ENCODE results near the gene LTBP2. TPM values are rescaled to one million over a fixed set of nuclear protein-coding genes. Genes with fewer than 3 reads are reported as not detected.

LTBP2 gene
- polyA plus RNA-seq, 1 donor from 2014 or later: 0.33 TPM

GRCh38 chr14:74648601-74649000 is 36.6 kb upstream of the LTBP2 start:
- H3K9me3 ChIP-seq (ENCODE audit: low read length): no peaks in the 10 kb centered on the region

GRCh38 chr14:74647678-74648461 is 35.8 kb upstream of the LTBP2 start:
- Histone ChIP-seq H3F3A (ENCODE audit: insufficient read depth, low read length, poor library complexity, severe bottlenecking) (no peaks in the 10 kb centered on the region), H2AFZ (ENCODE audit: low read depth, low read length) (no peak overlapping the region), H3K79me2 (replicated peaks; ENCODE audit: insufficient read depth, low read length) (no peaks in the 10 kb centered on the region), H3K9me2 (ENCODE audit: insufficient read depth, low read length) (no peaks in the 10 kb centered on the region), H3K9ac (ENCODE audit: low read length) (no peak overlapping the region), H4K20me1 (ENCODE audit: insufficient read depth) (no peaks in the 10 kb centered on the region), H3K4me3 (ENCODE audit: low read length) (no peak overlapping the region), H3K9me3 (ENCODE audit: low read length) (no peaks in the 10 kb centered on the region), H3K36me3 (ENCODE audit: insufficient read depth, low read length) (no peaks in the 10 kb centered on the region), H3K27me3 (ENCODE audit: insufficient read depth, low read depth, low read length) (no peaks in the 10 kb centered on the region), H3K4me2 (ENCODE audit: low read length) (no peak overlapping the region), H3K27ac (ENCODE audit: low read length) (no peak overlapping the region)
- no peak for TF ChIP-seq RAD21 (conservative IDR thresholded peaks at IDR 0.05)
- TF ChIP-seq REST (IDR thresholded peaks at IDR 0.05; ENCODE audit: borderline replicate concordance): no peak
- TF ChIP-seq MXI1 (conservative IDR thresholded peaks at IDR 0.05; ENCODE audit: poor library complexity, severe bottlenecking): no peak
- no peak for TF ChIP-seq SMC3 (conservative IDR thresholded peaks at IDR 0.05; ENCODE audit: poor library complexity)
- no peak for TF ChIP-seq POLR2AphosphoS5 (IDR thresholded peaks at IDR 0.05)
- no peak for TF ChIP-seq TAF1 (IDR thresholded peaks at IDR 0.05; ENCODE audit: low read depth)
- no peak for TF ChIP-seq EZH2 (IDR thresholded peaks at IDR 0.05; ENCODE audit: borderline replicate concordance, insufficient read depth, low read length, poor library complexity, severe bottlenecking)
- TF ChIP-seq, protein P1, sequence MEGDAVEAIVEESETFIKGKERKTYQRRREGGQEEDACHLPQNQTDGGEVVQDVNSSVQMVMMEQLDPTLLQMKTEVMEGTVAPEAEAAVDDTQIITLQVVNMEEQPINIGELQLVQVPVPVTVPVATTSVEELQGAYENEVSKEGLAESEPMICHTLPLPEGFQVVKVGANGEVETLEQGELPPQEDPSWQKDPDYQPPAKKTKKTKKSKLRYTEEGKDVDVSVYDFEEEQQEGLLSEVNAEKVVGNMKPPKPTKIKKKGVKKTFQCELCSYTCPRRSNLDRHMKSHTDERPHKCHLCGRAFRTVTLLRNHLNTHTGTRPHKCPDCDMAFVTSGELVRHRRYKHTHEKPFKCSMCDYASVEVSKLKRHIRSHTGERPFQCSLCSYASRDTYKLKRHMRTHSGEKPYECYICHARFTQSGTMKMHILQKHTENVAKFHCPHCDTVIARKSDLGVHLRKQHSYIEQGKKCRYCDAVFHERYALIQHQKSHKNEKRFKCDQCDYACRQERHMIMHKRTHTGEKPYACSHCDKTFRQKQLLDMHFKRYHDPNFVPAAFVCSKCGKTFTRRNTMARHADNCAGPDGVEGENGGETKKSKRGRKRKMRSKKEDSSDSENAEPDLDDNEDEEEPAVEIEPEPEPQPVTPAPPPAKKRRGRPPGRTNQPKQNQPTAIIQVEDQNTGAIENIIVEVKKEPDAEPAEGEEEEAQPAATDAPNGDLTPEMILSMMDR (IDR thresholded peaks at IDR 0.05; ENCODE audit: poor library complexity, severe bottlenecking): no peak
- TF ChIP-seq EP300 (conservative IDR thresholded peaks at IDR 0.05; ENCODE audit: poor library complexity, severe bottlenecking): no peak

More at GRCh38 chr14:74648601-74649000, 36.6 kb upstream of the LTBP2 start:
- no peak overlapping the region for H3K4me3 ChIP-seq (ENCODE audit: low read length)
- H3F3A ChIP-seq (ENCODE audit: insufficient read depth, low read length, poor library complexity, severe bottlenecking): no peaks in the 10 kb centered on the region
- no peak overlapping the region for H3K27ac ChIP-seq (ENCODE audit: low read length)
- no peak overlapping the region for H3K4me2 ChIP-seq (ENCODE audit: low read length)
- no peaks in the 10 kb centered on the region for H4K20me1 ChIP-seq (ENCODE audit: insufficient read depth)
- no peaks in the 10 kb centered on the region for H3K27me3 ChIP-seq (ENCODE audit: insufficient read depth, low read depth, low read length)
- H2AFZ ChIP-seq (ENCODE audit: low read depth, low read length): no peak overlapping the region
- TF ChIP-seq REST (IDR thresholded peaks at IDR 0.05; ENCODE audit: borderline replicate concordance) (no peak), POLR2AphosphoS5 (IDR thresholded peaks at IDR 0.05) (no peak)
- H3K9me2 ChIP-seq (ENCODE audit: insufficient read depth, low read length): no peaks in the 10 kb centered on the region
- H3K79me2 ChIP-seq (replicated peaks; ENCODE audit: insufficient read depth, low read length): no peaks in the 10 kb centered on the region
- no peaks in the 10 kb centered on the region for H3K36me3 ChIP-seq (ENCODE audit: insufficient read depth, low read length)
- no peak overlapping the region for H3K9ac ChIP-seq (ENCODE audit: low read length)

All from neural cell (in vitro differentiated cells).